ENCODE measurements around the gene MAGI2. TPM values are rescaled to one million over a fixed set of nuclear protein-coding genes. Genes with fewer than 3 reads are reported as not detected.

MAGI2 gene
- total RNA-seq, 2 donors from 2014 or later, result 17.9 to 21.0 TPM

- intact Hi-C loops (cut with DNase I), result no loop called here
- no peak for DNase-seq (ENCODE audit: low spot score)
Measured at GRCh38 chr7:78225534-78225933, 1227.9 kb downstream of the MAGI2 start.

- intact Hi-C loops (cut with DNase I), result no loop called here
Measured at GRCh38 chr7:78224923-78225322, 1228.5 kb downstream of the MAGI2 start.

GRCh38 chr7:78223598-78223997 is 1229.9 kb downstream of the MAGI2 start:
- no peak for DNase-seq (ENCODE audit: low spot score)
- intact Hi-C loops (cut with DNase I), result no loop called here

More at GRCh38 chr7:78224923-78225322, 1228.5 kb downstream of the MAGI2 start:
- DNase-seq (ENCODE audit: low spot score), result no peak

GRCh38 chr7:78222001-78222751 is 1231.3 kb downstream of the MAGI2 start:
- no peak for DNase-seq (ENCODE audit: low spot score)
- intact Hi-C loops (cut with DNase I), result no loop called here

- intact Hi-C loops (cut with DNase I), result no loop called here
Measured at GRCh38 chr7:78220754-78221153, 1232.7 kb downstream of the MAGI2 start.

GRCh38 chr7:78218876-78219275 is 1234.6 kb downstream of the MAGI2 start:
- DNase-seq (ENCODE audit: low spot score), result no peak
- intact Hi-C loops (cut with DNase I), result no loop called here

More at GRCh38 chr7:78220754-78221153, 1232.7 kb downstream of the MAGI2 start:
- no peak for DNase-seq (ENCODE audit: low spot score)

GRCh38 chr7:78218051-78218450 is 1235.4 kb downstream of the MAGI2 start:
- no peak for DNase-seq (ENCODE audit: low spot score)
- intact Hi-C loops (cut with DNase I), result no loop called here

GRCh38 chr7:78215199-78215598 is 1238.3 kb downstream of the MAGI2 start:
- DNase-seq (ENCODE audit: low spot score), result no peak
- intact Hi-C loops (cut with DNase I), result no loop called here

- intact Hi-C loops (cut with DNase I), result no loop called here
- no peak for DNase-seq (ENCODE audit: low spot score)
Measured at GRCh38 chr7:78213402-78213801, 1240.1 kb downstream of the MAGI2 start.

- DNase-seq (ENCODE audit: low spot score), result no peak
- intact Hi-C loops (cut with DNase I), result no loop called here
Measured at GRCh38 chr7:78212476-78213060, 1240.9 kb downstream of the MAGI2 start.

GRCh38 chr7:78207269-78207668 is 1246.2 kb downstream of the MAGI2 start:
- intact Hi-C loops (cut with DNase I), result loop anchor here in 1 of 2 donors (5.0 kb wide), 1 partner anchor 1415 kb away; no protein-coding TSS in a partner anchor

GRCh38 chr7:78206769-78207168 is 1246.7 kb downstream of the MAGI2 start:
- intact Hi-C loops (cut with DNase I), result loop anchor here in 1 of 2 donors (5.0 kb wide), 1 partner anchor 1416 kb away; no protein-coding TSS in a partner anchor
- DNase-seq (ENCODE audit: low spot score), result no peak

More at GRCh38 chr7:78207269-78207668, 1246.2 kb downstream of the MAGI2 start:
- no peak for DNase-seq (ENCODE audit: low spot score)

GRCh38 chr7:78203042-78203720 is 1250.3 kb downstream of the MAGI2 start:
- intact Hi-C loops (cut with DNase I), result no loop called here
- DNase-seq (ENCODE audit: low spot score), result no peak

- intact Hi-C loops (cut with DNase I), result no loop called here
Measured at GRCh38 chr7:78198756-78199155, 1254.7 kb downstream of the MAGI2 start.

GRCh38 chr7:78197447-78197846 is 1256.0 kb downstream of the MAGI2 start:
- intact Hi-C loops (cut with DNase I), result no loop called here
- DNase-seq (ENCODE audit: low spot score), result no peak

More at GRCh38 chr7:78198756-78199155, 1254.7 kb downstream of the MAGI2 start:
- DNase-seq (ENCODE audit: low spot score), result no peak

GRCh38 chr7:78195281-78195680 is 1258.2 kb downstream of the MAGI2 start:
- intact Hi-C loops (cut with DNase I), result no loop called here

GRCh38 chr7:78194611-78195010 is 1258.9 kb downstream of the MAGI2 start:
- DNase-seq (ENCODE audit: low spot score), result no peak
- intact Hi-C loops (cut with DNase I), result no loop called here

More at GRCh38 chr7:78195281-78195680, 1258.2 kb downstream of the MAGI2 start:
- no peak for DNase-seq (ENCODE audit: low spot score)

- intact Hi-C loops (cut with DNase I), result no loop called here
Measured at GRCh38 chr7:78191475-78192079, 1261.9 kb downstream of the MAGI2 start.

GRCh38 chr7:78189762-78190161 is 1263.7 kb downstream of the MAGI2 start:
- intact Hi-C loops (cut with DNase I), result no loop called here
- no peak for DNase-seq (ENCODE audit: low spot score)

More at GRCh38 chr7:78191475-78192079, 1261.9 kb downstream of the MAGI2 start:
- no peak for DNase-seq (ENCODE audit: low spot score)

All from posterior vena cava (tissue), 2 donors.